Measurements from ENCODE around the gene DNALI1. TPM values are rescaled to one million over a fixed set of nuclear protein-coding genes. Genes with fewer than 3 reads are reported as not detected.
A peak's percentile ranks its signal among the peaks of the same experiment; 100 is the strongest.

Gene DNALI1
- total RNA-seq, 2 donors from 2014 or later = 2.6 to 6.5 TPM

DNA sequence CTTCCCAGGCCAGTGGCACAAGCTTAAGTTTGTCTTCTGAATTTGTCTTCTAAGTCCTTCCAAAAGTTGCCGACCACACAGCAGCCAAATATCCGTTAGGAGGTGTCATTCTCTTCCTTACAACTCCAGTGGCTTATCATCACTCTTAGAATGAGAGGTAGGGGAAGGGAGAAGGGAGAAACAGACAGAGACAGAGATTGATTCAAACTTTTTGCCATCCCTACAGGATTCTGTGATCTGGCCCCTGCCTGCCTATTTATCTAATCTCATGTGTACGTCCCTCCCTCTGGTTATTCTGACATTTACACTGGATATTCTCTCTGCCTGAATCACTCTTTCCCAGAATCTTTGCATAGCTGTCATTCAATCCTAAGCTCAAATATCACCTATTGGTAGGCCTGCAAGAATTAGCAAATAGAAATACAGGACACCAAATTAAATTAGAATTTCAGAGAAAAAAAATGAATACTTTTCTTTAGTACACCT is 39.5 kb downstream of the DNALI1 start:
- TF ChIP-seq, protein P1, sequence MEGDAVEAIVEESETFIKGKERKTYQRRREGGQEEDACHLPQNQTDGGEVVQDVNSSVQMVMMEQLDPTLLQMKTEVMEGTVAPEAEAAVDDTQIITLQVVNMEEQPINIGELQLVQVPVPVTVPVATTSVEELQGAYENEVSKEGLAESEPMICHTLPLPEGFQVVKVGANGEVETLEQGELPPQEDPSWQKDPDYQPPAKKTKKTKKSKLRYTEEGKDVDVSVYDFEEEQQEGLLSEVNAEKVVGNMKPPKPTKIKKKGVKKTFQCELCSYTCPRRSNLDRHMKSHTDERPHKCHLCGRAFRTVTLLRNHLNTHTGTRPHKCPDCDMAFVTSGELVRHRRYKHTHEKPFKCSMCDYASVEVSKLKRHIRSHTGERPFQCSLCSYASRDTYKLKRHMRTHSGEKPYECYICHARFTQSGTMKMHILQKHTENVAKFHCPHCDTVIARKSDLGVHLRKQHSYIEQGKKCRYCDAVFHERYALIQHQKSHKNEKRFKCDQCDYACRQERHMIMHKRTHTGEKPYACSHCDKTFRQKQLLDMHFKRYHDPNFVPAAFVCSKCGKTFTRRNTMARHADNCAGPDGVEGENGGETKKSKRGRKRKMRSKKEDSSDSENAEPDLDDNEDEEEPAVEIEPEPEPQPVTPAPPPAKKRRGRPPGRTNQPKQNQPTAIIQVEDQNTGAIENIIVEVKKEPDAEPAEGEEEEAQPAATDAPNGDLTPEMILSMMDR (IDR thresholded peaks at IDR 0.05) = no peak
- Histone ChIP-seq H3K9me3 (no peaks in the 10 kb centered on the region), H3K4me1 (ENCODE audit: control insufficient read depth in 1 of 2, low read depth in 2 of 2) (peaks cover 14 to 19% of the 10 kb centered on the region in 2 donors), H3K27me3 (replicated peaks; ENCODE audit: insufficient read depth) (no peaks in the 10 kb centered on the region), H3K4me3 (peak overlapping the region; percentile 78), H3K27ac (peak overlapping the region; percentile 20 to 71), H3K36me3 (peaks cover 9% of the 10 kb centered on the region)
- ATAC-seq (ENCODE audit: insufficient number of reproducible peaks, low FRiP score, low read depth) (no peak), DNase-seq (ENCODE audit: low spot score) (no peak)

DNA sequence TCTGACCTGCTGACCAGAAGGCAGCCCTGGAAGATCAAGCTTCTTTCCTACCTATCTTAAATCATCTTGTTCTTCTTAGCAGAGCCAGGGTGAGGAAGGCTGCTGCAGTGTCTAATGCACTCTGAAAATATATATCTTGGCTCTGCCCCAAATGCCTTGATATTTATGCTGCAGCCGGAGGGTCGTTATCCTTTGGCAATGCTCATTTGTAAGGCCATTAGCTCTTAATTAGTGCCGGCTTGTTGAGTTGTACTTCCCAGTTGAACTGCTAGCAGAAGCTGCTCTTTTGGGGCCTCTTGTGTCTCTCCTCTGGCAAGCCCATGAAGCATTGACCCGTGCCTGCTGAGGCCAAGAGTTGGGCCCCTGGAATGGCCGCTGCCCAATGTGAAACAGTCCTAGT is 43.2 kb downstream of the DNALI1 start:
- H3K9me3 ChIP-seq = no peaks in the 10 kb centered on the region
- TF ChIP-seq, protein P1 (IDR thresholded peaks at IDR 0.05) = no peak
- DNase-seq (ENCODE audit: low spot score) (no peak), ATAC-seq (ENCODE audit: insufficient number of reproducible peaks, low FRiP score, low read depth) (no peak)
- no peaks in the 10 kb centered on the region for H3K27me3 ChIP-seq (replicated peaks; ENCODE audit: insufficient read depth)
- H3K4me1 ChIP-seq (ENCODE audit: control insufficient read depth in 1 of 2, low read depth in 2 of 2) = peaks cover 3 to 9% of the 10 kb centered on the region in 2 donors
- no peak overlapping the region for H3K27ac ChIP-seq
- no peak overlapping the region for H3K4me3 ChIP-seq
- H3K36me3 ChIP-seq = no peaks in the 10 kb centered on the region

DNA sequence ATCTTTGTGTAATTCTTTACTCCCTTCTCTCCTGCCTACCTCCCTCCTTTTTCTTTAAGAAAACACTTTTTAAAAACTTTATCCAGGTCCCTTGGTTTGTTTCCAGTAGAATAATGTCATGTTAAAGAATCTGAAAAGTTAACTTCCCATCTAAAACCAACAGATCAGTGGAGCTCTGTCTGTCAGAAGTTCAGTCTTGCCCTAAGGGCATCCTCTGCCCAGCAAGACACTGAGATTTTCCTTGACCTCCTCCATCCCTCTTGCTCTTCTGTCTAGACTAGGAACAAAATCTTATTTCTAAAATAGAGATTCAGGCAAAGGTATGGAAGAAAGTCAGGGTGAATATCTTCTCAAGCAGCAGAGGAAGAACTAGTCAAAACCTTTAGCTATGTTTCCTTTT is 44.7 kb downstream of the DNALI1 start:
- no peaks in the 10 kb centered on the region for H3K9me3 ChIP-seq
- no peaks in the 10 kb centered on the region for H3K36me3 ChIP-seq
- no peak for DNase-seq (ENCODE audit: low spot score)
- peaks cover 0 to 1% of the 10 kb centered on the region in 2 donors for H3K4me1 ChIP-seq (ENCODE audit: control insufficient read depth in 1 of 2, low read depth in 2 of 2)
- H3K4me3 ChIP-seq = no peak overlapping the region
- no peak for ATAC-seq (ENCODE audit: insufficient number of reproducible peaks, low FRiP score, low read depth)
- TF ChIP-seq, protein P1 (IDR thresholded peaks at IDR 0.05) = no peak
- H3K27me3 ChIP-seq (replicated peaks; ENCODE audit: insufficient read depth) = no peaks in the 10 kb centered on the region
- no peak overlapping the region for H3K27ac ChIP-seq

DNA sequence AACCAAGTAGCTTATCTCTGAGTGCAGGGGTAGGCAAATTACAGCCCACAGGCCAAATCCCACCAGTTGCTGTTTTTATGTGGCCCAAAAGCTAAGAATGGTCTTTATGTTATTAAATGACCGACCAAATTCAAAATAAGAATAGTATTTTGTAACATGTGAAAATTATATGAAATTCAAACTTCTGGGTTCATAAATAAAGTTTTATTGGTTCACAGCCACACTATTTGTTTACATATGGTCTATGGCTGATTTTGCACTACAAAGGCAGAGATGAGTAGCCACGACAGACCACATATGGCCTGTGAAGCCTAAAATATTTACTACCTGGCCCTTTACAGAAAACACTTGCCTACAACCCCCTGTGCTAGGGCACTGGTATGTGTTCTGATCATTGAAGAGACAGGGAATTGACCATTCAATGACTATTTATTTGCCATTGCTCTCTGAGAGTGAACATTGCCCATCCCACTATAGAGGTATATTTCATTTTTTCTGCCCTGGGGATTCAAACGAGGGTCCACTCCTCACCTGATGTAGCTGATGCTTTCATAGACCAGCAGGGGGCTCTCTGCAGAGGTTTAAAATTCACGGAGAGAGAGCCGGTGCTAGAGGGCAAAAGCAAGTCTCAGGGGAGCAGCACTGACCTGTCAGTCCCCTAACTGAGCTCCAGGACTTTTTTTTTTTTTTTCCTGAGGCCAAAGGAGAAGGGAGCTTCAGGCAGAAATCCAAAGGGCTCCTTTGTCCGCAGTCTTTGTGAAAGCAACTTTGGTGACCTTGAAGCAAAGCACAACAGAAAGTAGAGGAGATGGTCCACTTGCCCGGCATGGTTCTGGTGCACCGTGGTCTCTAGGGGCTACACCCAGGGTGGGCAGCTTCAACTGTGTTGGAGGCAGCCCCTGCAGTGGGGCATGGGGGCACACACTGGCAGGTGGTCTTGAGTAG is 46.3 kb downstream of the DNALI1 start:
- no peaks in the 10 kb centered on the region for H3K36me3 ChIP-seq
- no peaks in the 10 kb centered on the region for H3K9me3 ChIP-seq
- TF ChIP-seq, protein P1 (IDR thresholded peaks at IDR 0.05) = peak; percentile 41
- no peaks in the 10 kb centered on the region for H3K4me1 ChIP-seq (ENCODE audit: control insufficient read depth in 1 of 2, low read depth in 2 of 2)
- H3K4me3 ChIP-seq = no peak overlapping the region
- DNase-seq (ENCODE audit: low spot score) (no peak), ATAC-seq (ENCODE audit: insufficient number of reproducible peaks, low FRiP score, low read depth) (no peak)
- H3K27me3 ChIP-seq (replicated peaks; ENCODE audit: insufficient read depth) = no peaks in the 10 kb centered on the region
- H3K27ac ChIP-seq = no peak overlapping the region

DNA sequence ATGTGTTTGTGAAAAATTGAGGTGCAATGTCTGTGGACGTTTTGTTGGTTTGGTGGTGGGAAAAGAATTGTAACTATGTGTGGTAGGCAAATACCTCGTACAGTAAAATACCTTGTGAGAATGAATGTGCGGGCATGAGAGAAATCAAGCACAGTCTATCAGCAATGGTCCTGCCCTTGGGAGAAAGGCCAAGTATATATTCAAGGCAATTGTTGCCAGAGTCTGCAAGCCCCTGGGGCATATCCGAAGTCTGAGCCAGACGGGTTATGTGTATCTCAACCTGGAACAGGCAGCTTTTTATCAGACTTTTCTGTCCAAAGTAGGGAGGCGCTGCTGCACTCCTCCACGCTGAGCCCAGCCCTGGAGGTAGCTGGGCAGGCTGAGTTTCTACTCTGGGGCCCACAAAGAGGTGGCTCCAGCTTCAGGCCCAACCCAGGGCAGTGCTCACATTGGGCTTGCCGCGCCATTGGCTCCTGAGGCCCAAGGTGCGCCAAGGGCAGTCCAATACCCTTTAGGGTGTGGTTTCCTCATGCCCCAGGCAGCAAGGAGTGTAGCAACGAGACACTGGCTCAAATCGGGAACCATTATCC is 48.4 kb downstream of the DNALI1 start:
- DNase-seq (ENCODE audit: low spot score) (no peak), ATAC-seq (ENCODE audit: insufficient number of reproducible peaks, low FRiP score, low read depth) (no peak)
- Histone ChIP-seq H3K27ac (no peak overlapping the region), H3K36me3 (no peaks in the 10 kb centered on the region), H3K4me1 (ENCODE audit: control insufficient read depth in 1 of 2, low read depth in 2 of 2) (no peaks in the 10 kb centered on the region), H3K4me3 (no peak overlapping the region), H3K27me3 (replicated peaks; ENCODE audit: insufficient read depth) (no peaks in the 10 kb centered on the region), H3K9me3 (no peaks in the 10 kb centered on the region)
- TF ChIP-seq, protein P1 (IDR thresholded peaks at IDR 0.05) = no peak

All from thoracic aorta (tissue), 2 donors.